G401.6 (cell line): ENCODE data around the gene REC8.
A peak's percentile ranks its signal among the peaks of the same experiment; 100 is the strongest.

Source experiments
- FAIRE-seq: peaks from 2 replicates; lab custom pipeline; 2012; peaks lifted over from hg19 to GRCh38; lab: Jason Lieb, UNC

REC8 gene

GRCh38 chr14:24171422-24172260, at the start of gene REC8:
TSS of gene REC8 (plus strand) at chr14:24172080. CDS start at chr14:24172553, 473 bp downstream.
- no peak for FAIRE-seq

GRCh38 chr14:24122416-24122815, 49.5 kb upstream of the REC8 start:
- no peak for FAIRE-seq

- no peak for FAIRE-seq
Measured at GRCh38 chr14:24122898-24123297, 49.0 kb upstream of the REC8 start.

GRCh38 chr14:24123424-24124417, 48.2 kb upstream of the REC8 start:
- no peak for FAIRE-seq

- FAIRE-seq: no peak
Measured at GRCh38 chr14:24126939-24127338, 44.9 kb upstream of the REC8 start.

GRCh38 chr14:24127673-24128072, 44.2 kb upstream of the REC8 start:
- no peak for FAIRE-seq

GRCh38 chr14:24129410-24129998, 42.4 kb upstream of the REC8 start:
- FAIRE-seq: no peak

- no peak for FAIRE-seq
Measured at GRCh38 chr14:24130380-24130716, 41.5 kb upstream of the REC8 start, which contains the start of gene FITM1. TSS of gene FITM1 (plus strand) at chr14:24130659. CDS start at chr14:24131564, 905 bp downstream.

- no peak for FAIRE-seq
Measured at GRCh38 chr14:24130717-24131548, 40.9 kb upstream of the REC8 start.

GRCh38 chr14:24131549-24131966, 40.3 kb upstream of the REC8 start:
- FAIRE-seq: no peak

- FAIRE-seq: no peak
Measured at GRCh38 chr14:24132061-24132685, 39.7 kb upstream of the REC8 start.

- FAIRE-seq: no peak
Measured at GRCh38 chr14:24132976-24133375, 38.9 kb upstream of the REC8 start.

GRCh38 chr14:24133735-24134134, 38.1 kb upstream of the REC8 start:
- FAIRE-seq: no peak

- no peak for FAIRE-seq
Measured at GRCh38 chr14:24135584-24135833, 36.4 kb upstream of the REC8 start.

GRCh38 chr14:24135834-24136683, 35.8 kb upstream of the REC8 start, which contains the start of gene PSME1:
TSS of gene PSME1 (plus strand) at chr14:24136194. CDS start at chr14:24136263, 69 bp downstream.
- FAIRE-seq: peak; percentile 66

GRCh38 chr14:24136684-24137528, 35.0 kb upstream of the REC8 start:
- no peak for FAIRE-seq

GRCh38 chr14:24137529-24138395, 34.1 kb upstream of the REC8 start:
- FAIRE-seq: no peak
